Epithelial cell of prostate (primary cell): ENCODE results near the gene CCKAR.
A peak's percentile ranks its signal among the peaks of the same experiment; 100 is the strongest.

Experiments
- DNase-seq: peaks from one replicate; pipeline ENCODE4 v3.0.0-alpha.2; 2011; ENCODE audit warnings: low read depth, low spot score
- H3K27ac ChIP-seq: fragments of 450-650 bp; 2 replicates; pipeline ENCODE4 v1.5.1; 2017; ENCODE audit warnings: mild to moderate bottlenecking

CCKAR gene

GRCh38 chr4:26462874-26463273, 27.4 kb downstream of the CCKAR start:
- DNase-seq: no peak
- no peak overlapping the region for H3K27ac ChIP-seq

DNA sequence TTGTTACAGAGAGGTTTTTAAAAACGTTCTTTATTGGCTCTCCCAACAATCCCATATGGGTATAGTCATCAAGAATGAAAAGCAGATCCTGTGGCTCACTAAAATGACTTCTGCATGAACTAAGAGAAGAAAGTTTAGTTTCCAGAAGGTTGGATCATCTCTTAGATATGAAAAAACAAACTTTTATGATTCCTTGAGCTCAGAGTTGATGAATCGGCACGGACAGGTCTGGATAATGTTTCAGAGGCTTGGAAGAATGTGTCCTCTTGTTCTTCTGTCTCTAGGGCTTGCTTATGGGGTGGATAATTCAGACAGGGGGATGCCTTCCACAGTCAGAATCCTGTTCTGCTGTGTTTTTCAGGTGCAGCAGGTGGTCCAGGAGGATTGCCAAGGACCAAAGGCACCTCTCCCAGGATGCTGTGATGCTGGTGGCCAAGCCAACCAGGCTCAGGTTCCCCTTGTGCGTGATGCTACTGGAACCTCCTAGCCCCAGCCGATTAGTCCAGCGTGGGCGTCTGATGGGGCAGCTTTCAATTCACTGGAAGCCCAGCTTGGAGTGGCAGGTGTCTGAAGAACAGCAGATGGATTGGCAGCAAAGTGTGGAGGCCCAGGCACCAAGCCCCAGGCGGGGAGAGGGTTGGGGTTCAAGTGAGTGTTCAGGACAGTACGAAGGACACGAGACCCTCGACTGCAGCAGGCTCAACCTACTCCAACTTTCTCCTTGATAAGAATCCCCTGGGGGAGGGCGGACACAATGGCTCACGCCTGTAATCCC, 30.3 kb downstream of the CCKAR start:
- no peak for DNase-seq
- no peak overlapping the region for H3K27ac ChIP-seq

DNA sequence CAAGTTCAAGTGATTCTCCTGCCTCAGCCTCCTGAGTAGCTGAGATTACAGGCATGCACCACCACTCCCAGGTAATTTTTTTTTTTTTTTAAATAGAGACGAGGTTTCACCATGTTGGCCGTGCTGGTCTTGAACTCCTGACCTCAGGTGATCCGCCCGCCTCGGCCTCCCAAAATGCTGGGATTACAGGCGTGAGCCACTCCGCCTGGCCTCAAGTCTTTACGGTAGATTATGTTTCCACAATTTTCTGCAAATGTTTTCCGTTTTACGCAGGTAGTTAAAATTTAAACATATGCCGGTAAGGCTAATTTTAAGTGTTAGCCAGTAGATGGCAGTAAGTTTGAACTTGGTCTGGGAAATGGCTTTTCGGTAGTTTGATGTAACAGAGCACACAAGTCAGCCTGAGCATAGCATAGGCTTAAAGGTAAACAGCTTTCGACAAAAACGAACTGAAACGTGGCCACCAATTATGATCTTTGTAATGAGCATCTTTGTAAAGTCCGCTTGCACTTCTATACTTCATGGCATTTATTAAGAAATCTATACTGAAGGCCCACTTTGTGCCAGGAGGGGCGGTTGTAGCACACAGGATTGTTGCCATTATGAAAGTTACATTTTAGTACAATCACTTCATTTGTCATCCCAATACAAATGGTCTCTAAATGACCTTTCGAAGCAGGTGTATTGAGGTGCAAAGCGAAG, 31.1 kb downstream of the CCKAR start:
- no peak overlapping the region for H3K27ac ChIP-seq
- peak; percentile 18 for DNase-seq

- H3K27ac ChIP-seq: no peak overlapping the region
- no peak for DNase-seq
Measured at GRCh38 chr4:26458157-26458561, 32.1 kb downstream of the CCKAR start.

- no peak overlapping the region for H3K27ac ChIP-seq
- DNase-seq: no peak
Measured at GRCh38 chr4:26457412-26457811, 32.9 kb downstream of the CCKAR start.

- no peak for DNase-seq
- H3K27ac ChIP-seq: no peak overlapping the region
Measured at GRCh38 chr4:26455571-26455970, 34.7 kb downstream of the CCKAR start.

- H3K27ac ChIP-seq: no peak overlapping the region
- DNase-seq: no peak
Measured at GRCh38 chr4:26454961-26455360, 35.3 kb downstream of the CCKAR start.

DNA sequence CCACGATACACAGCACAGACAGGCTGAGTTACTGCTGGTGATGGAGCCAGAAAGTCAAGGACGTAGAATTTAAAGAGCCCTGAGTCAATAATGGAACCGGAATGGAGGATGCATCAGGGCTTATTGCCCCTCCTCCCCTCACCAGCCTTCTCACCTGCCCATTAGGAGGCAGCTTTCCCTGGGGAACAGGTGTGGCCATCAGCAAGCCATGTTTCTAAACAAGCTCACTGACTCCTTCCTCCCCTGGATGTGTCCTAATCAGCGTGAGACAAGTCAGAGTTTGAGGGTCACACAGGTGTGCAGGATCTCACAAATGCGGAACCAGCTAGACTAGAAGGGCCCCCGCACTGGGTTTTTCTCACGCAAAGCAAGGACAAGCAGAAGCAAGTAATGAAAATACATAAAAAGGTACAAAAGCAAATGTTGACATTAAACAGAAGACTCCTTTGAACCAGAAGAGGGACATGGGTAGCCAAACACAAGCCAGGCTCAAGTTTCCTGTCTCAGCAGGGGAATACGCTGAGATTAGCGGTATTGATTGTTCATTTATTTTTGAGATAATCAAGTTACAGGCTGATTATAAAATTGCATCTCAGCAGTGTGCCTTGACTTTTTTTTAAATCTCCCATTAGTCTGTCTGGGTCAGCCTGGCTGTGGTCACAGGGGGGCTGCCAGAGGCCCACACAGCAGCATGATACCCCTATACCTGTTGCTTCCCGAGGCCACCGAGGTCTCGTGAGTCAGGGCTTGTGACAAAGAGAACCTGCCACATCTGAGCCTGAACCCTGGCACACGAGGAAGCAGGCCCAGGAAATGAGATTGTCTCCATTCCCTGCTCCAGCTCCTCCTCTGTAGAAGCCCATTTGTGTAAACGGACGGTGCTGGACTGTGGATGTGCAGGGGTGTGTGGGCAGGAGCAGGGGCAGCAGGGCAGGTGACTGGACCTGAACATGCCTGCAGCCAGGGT, 37.4 kb downstream of the CCKAR start:
- DNase-seq: no peak
- H3K27ac ChIP-seq: no peak overlapping the region

GRCh38 chr4:26451597-26451996, 38.7 kb downstream of the CCKAR start:
- DNase-seq: no peak
- no peak overlapping the region for H3K27ac ChIP-seq

GRCh38 chr4:26450418-26450817, 39.9 kb downstream of the CCKAR start:
- H3K27ac ChIP-seq: no peak overlapping the region

DNA sequence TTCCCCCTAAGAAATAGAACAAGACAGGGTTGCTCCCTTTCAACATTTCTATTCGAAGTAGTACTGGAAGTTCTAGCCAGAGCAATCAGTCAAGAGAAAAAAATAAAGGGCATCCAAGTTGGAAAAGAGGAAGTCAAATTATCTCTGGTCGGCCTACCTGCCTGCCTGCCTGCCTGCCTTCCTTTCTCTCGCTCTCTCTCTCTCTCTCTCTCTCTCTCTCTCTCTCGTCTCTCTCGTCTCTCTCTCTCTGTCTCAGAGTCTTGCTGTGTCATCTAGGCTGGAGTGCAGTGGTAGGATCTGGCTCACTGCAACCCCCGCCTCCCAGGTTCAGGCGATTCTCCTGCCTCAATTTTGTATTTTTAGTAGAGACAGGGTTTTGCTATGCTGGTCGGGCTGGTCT, 42.9 kb downstream of the CCKAR start:
- no peak overlapping the region for H3K27ac ChIP-seq
- DNase-seq: no peak

More at GRCh38 chr4:26450418-26450817, 39.9 kb downstream of the CCKAR start:
- no peak for DNase-seq

- DNase-seq: no peak
- H3K27ac ChIP-seq: no peak overlapping the region
Measured at GRCh38 chr4:26441771-26442170, 48.5 kb downstream of the CCKAR start.

- no peak for DNase-seq
- H3K27ac ChIP-seq: no peak overlapping the region
Measured at GRCh38 chr4:26441102-26441501, 49.2 kb downstream of the CCKAR start.

GRCh38 chr4:26434030-26434639, 56.1 kb downstream of the CCKAR start:
- DNase-seq: no peak
- H3K27ac ChIP-seq: peak overlapping the region; percentile 7

- peak overlapping the region; percentile 7 for H3K27ac ChIP-seq
- no peak for DNase-seq
Measured at GRCh38 chr4:26433556-26433955, 56.7 kb downstream of the CCKAR start.

GRCh38 chr4:26432419-26432818, 57.9 kb downstream of the CCKAR start:
- no peak overlapping the region for H3K27ac ChIP-seq
- DNase-seq: no peak

DNA sequence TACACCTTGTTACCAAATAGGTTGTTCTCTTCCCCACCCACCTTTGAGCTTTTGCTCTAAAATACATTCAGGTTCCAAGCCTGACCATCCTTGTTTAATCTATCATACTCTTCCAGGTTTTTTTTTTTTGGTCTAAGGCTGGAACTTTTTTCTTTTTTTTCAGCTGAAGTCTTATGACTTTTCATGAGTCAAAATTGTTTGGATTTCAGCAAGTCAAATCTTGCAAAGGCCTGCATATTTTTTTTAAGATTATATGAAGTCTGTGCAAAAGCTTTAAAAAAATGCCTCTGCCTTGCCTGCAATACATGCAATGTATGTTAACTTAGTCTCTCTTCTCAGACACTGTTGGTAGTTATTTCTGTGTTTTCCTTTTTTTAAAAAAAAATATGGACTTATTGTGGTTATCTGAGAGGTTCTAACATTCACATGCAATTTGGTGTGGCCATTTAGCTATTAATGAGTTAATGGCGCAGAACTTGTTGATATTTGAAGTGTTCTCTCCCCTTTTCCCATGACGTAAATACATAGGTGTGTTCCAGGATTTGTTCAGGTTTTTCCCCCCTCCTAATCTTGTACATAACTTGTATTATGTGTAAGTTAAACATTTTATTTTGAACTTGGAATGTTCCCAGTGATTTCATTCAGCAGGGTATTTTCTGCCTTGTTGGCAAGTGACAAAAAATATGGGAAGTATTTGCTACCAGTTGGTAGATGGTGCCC, 58.7 kb downstream of the CCKAR start:
- peak overlapping the region; percentile 15 for H3K27ac ChIP-seq
- no peak for DNase-seq
